Measurements from ENCODE around the gene TFCP2L1. TPM values are rescaled to one million over a fixed set of nuclear protein-coding genes. Genes with fewer than 3 reads are reported as not detected.

Gene TFCP2L1
- total and polyA plus RNA-seq, 2 of the 4 experiments (the other 2 are of a cell fraction) = not detected

GRCh38 chr2:121253674-121254240 is 31.2 kb downstream of the TFCP2L1 start:
- Histone ChIP-seq H4K20me1 (ENCODE audit: insufficient read depth, low read length) (no peaks in the 10 kb centered on the region), H3K4ac (ENCODE audit: low read depth, low read length) (no peak overlapping the region), H3K9ac (ENCODE audit: low read depth, low read length) (no peak overlapping the region), H2AFZ (replicated peaks; ENCODE audit: low read length, poor library complexity) (no peak overlapping the region), H3K4me2 (ENCODE audit: low read depth, low read length) (no peak overlapping the region), H2AK5ac (ENCODE audit: low read depth, low read length) (no peak overlapping the region), H2BK120ac (ENCODE audit: low read depth, low read length) (no peak overlapping the region), H2BK20ac (ENCODE audit: low read depth, low read length) (no peak overlapping the region), H4K5ac (ENCODE audit: low read depth, low read length) (no peak overlapping the region), H3K18ac (ENCODE audit: low read depth, low read length) (no peak overlapping the region), H3K36me3 (ENCODE audit: control insufficient read depth, insufficient read depth, low read length) (no peaks in the 10 kb centered on the region), H4K91ac (ENCODE audit: insufficient read depth, low read depth, low read length) (no peak overlapping the region), H3K27me3 (ENCODE audit: control insufficient read depth, insufficient read depth, low read length) (peaks cover 15% of the 10 kb centered on the region), H3K4me3 (ENCODE audit: insufficient read depth, low read depth, low read length) (no peak overlapping the region), H3K9me1 (ENCODE audit: insufficient read depth, low read length) (no peaks in the 10 kb centered on the region), H2AK9ac (replicated peaks; ENCODE audit: low read depth, low read length, poor library complexity) (no peak overlapping the region), H3K23ac (ENCODE audit: low read depth, low read length) (no peak overlapping the region), H4K8ac (ENCODE audit: low read depth in 2 of 2, low read length in 2 of 2) (no peak overlapping the region), H3K79me1 (ENCODE audit: low read depth in 1 of 2, low read length in 2 of 2) (no peaks in the 10 kb centered on the region), H3K9me3 (ENCODE audit: control insufficient read depth, insufficient read depth, low read length) (no peaks in the 10 kb centered on the region), H2BK15ac (ENCODE audit: low read depth, low read length) (no peak overlapping the region), H3K14ac (replicated peaks; ENCODE audit: low read depth, low read length) (no peak overlapping the region), H3K4me1 (ENCODE audit: control insufficient read depth, insufficient read depth, low read length) (no peaks in the 10 kb centered on the region), H3K27ac (ENCODE audit: insufficient read depth, low read length) (no peak overlapping the region), H3K56ac (ENCODE audit: extremely low read depth, insufficient read depth, low read length) (no peak overlapping the region), H2BK5ac (ENCODE audit: low read depth, low read length, poor library complexity, severe bottlenecking) (no peak overlapping the region)
- no peak for DNase-seq
- 83% methylated on average over 7 of the region's 13 CpGs; no CpG with 5 or more reads in 1 of the 2 experiments for WGBS, 2 experiments (ENCODE audit: extremely low coverage in 2 of 2, insufficient read length in 1 of 2)
- in situ Hi-C loops (cut with MboI; ENCODE audit: low sequenced_read_pairs) (no loop called here), dilution Hi-C loops (cut with HindIII; ENCODE audit: low sequenced_read_pairs, unreplicated experiment) (no loop called here), intact Hi-C loops (cut with micrococcal nuclease) (no loop called here)
- no TSS peak for BruUV-seq (replicated peaks)
- CTCF ChIA-PET = no interaction called here
- TF ChIP-seq MAFK (IDR thresholded peaks at IDR 0.05; ENCODE audit: low read depth, low read length) (no peak), RFX5 (IDR thresholded peaks at IDR 0.05; ENCODE audit: low read depth, low read length) (no peak), CEBPB (IDR thresholded peaks at IDR 0.05; ENCODE audit: low read depth, low read length) (no peak), BHLHE40 (IDR thresholded peaks at IDR 0.05; ENCODE audit: low read depth, low read length) (no peak), RCOR1 (IDR thresholded peaks at IDR 0.05; ENCODE audit: insufficient replicate concordance, low read length) (no peak), RAD21 (IDR thresholded peaks at IDR 0.05; ENCODE audit: low read length) (no peak), CHD1 (IDR thresholded peaks at IDR 0.05; ENCODE audit: low read depth, low read length) (no peak), FOS (IDR thresholded peaks at IDR 0.05; ENCODE audit: low read depth, low read length) (no peak), MAZ (IDR thresholded peaks at IDR 0.05; ENCODE audit: borderline replicate concordance, low read depth, low read length) (no peak), USF2 (IDR thresholded peaks at IDR 0.05; ENCODE audit: low read depth, low read length) (no peak), POLR2A (IDR thresholded peaks at IDR 0.05; ENCODE audit: low read depth, low read length) (no peak), MXI1 (IDR thresholded peaks at IDR 0.05; ENCODE audit: borderline replicate concordance, low read depth, low read length) (no peak), CTCF (conservative IDR thresholded peaks at IDR 0.05; ENCODE audit: low read depth, low read length) (no peak), NFE2L2 (IDR thresholded peaks at IDR 0.05; ENCODE audit: low read depth, low read length) (no peak), ELK1 (IDR thresholded peaks at IDR 0.05; ENCODE audit: borderline replicate concordance, low read depth, low read length) (no peak), SMC3 (IDR thresholded peaks at IDR 0.05; ENCODE audit: low read depth, low read length) (no peak)
- ATAC-seq (ENCODE audit: low read depth) = no peak
- POLR2A ChIA-PET (ENCODE audit: unreplicated experiment) = no interaction called here
